ENCODE results near the gene YTHDF1. TPM values are rescaled to one million over a fixed set of nuclear protein-coding genes. Genes with fewer than 3 reads are reported as not detected.

The YTHDF1 gene
- total RNA-seq, 2 donors from 2014 or later = 64.9 to 73.2 TPM

- no peaks in the 10 kb centered on the region for H3K4me1 ChIP-seq (ENCODE audit: control insufficient read depth, insufficient read depth, low read length)
- 75 to 79% methylated on average over 33 to 50 of the region's 50 CpGs for WGBS, 2 experiments (ENCODE audit: insufficient coverage in 1 of 2, insufficient read length in 1 of 2)
- no peaks in the 10 kb centered on the region for H3K9me3 ChIP-seq (ENCODE audit: control insufficient read depth, low read length)
- TF ChIP-seq CTCF (conservative IDR thresholded peaks at IDR 0.05) = no peak
- no peaks in the 10 kb centered on the region for H3K36me3 ChIP-seq (ENCODE audit: control insufficient read depth, insufficient read depth, low read length)
- peak; percentile 79 for DNase-seq
- Mint-ChIP-seq H3K27me3 (ENCODE audit: insufficient read depth) (peaks cover 14% of the 10 kb centered on the region), H3K36me3 (ENCODE audit: low read depth) (no peaks in the 10 kb centered on the region), H3K9me3 (peaks cover 8% of the 10 kb centered on the region), H3K27ac (no peak overlapping the region), H3K4me1 (no peaks in the 10 kb centered on the region), H3K4me3 (no peak overlapping the region)
- no peak overlapping the region for H3K4me3 ChIP-seq (ENCODE audit: low read length)
- no peak overlapping the region for H3K9ac ChIP-seq (ENCODE audit: extremely low read depth, low read length, poor library complexity, severe bottlenecking)
- H3K27ac ChIP-seq (ENCODE audit: low read depth, low read length) = no peak overlapping the region
- peaks cover 1% of the 10 kb centered on the region for H3K27me3 ChIP-seq (ENCODE audit: control insufficient read depth, insufficient read depth, low read length, poor library complexity, severe bottlenecking)
Measured at GRCh38 chr20:63246490-63247288, 30.8 kb upstream of the YTHDF1 start.

GRCh38 chr20:63244468-63244867, 28.5 kb upstream of the YTHDF1 start:
- H3K4me3 ChIP-seq (ENCODE audit: low read length) = no peak overlapping the region
- no peak overlapping the region for H3K4me3 Mint-ChIP-seq
- H3K27ac ChIP-seq (ENCODE audit: low read depth, low read length) = no peak overlapping the region
- H3K9me3 Mint-ChIP-seq = no peaks in the 10 kb centered on the region
- no peaks in the 10 kb centered on the region for H3K36me3 ChIP-seq (ENCODE audit: control insufficient read depth, insufficient read depth, low read length)
- DNase-seq = no peak
- H3K27me3 ChIP-seq (ENCODE audit: control insufficient read depth, insufficient read depth, low read length, poor library complexity, severe bottlenecking) = no peaks in the 10 kb centered on the region
- H3K27ac Mint-ChIP-seq = no peak overlapping the region
- no peaks in the 10 kb centered on the region for H3K36me3 Mint-ChIP-seq (ENCODE audit: low read depth)
- no peak overlapping the region for H3K9ac ChIP-seq (ENCODE audit: extremely low read depth, low read length, poor library complexity, severe bottlenecking)
- no peaks in the 10 kb centered on the region for H3K9me3 ChIP-seq (ENCODE audit: control insufficient read depth, low read length)
- H3K4me1 ChIP-seq (ENCODE audit: control insufficient read depth, insufficient read depth, low read length) = no peaks in the 10 kb centered on the region
- H3K27me3 Mint-ChIP-seq (ENCODE audit: insufficient read depth) = peaks cover 5% of the 10 kb centered on the region
- 90 to 93% methylated on average over 7 to 10 of the region's 10 CpGs for WGBS, 2 experiments (ENCODE audit: insufficient coverage in 1 of 2, insufficient read length in 1 of 2)
- TF ChIP-seq CTCF (conservative IDR thresholded peaks at IDR 0.05) = no peak
- no peaks in the 10 kb centered on the region for H3K4me1 Mint-ChIP-seq

- no peak overlapping the region for H3K9ac ChIP-seq (ENCODE audit: extremely low read depth, low read length, poor library complexity, severe bottlenecking)
- H3K36me3 ChIP-seq (ENCODE audit: control insufficient read depth, insufficient read depth, low read length) = no peaks in the 10 kb centered on the region
- H3K27me3 ChIP-seq (ENCODE audit: control insufficient read depth, insufficient read depth, low read length, poor library complexity, severe bottlenecking) = no peaks in the 10 kb centered on the region
- no peak for DNase-seq
- H3K36me3 Mint-ChIP-seq (ENCODE audit: low read depth) = no peaks in the 10 kb centered on the region
- no peaks in the 10 kb centered on the region for H3K9me3 Mint-ChIP-seq
- 83 to 92% methylated on average over 19 to 25 of the region's 25 CpGs for WGBS, 2 experiments (ENCODE audit: insufficient coverage in 1 of 2, insufficient read length in 1 of 2)
- no peaks in the 10 kb centered on the region for H3K4me1 Mint-ChIP-seq
- no peak overlapping the region for H3K27ac Mint-ChIP-seq
- H3K4me3 ChIP-seq (ENCODE audit: low read length) = no peak overlapping the region
- no peak overlapping the region for H3K27ac ChIP-seq (ENCODE audit: low read depth, low read length)
- no peak for TF ChIP-seq CTCF (conservative IDR thresholded peaks at IDR 0.05)
- no peaks in the 10 kb centered on the region for H3K9me3 ChIP-seq (ENCODE audit: control insufficient read depth, low read length)
- peaks cover 4% of the 10 kb centered on the region for H3K27me3 Mint-ChIP-seq (ENCODE audit: insufficient read depth)
- H3K4me1 ChIP-seq (ENCODE audit: control insufficient read depth, insufficient read depth, low read length) = no peaks in the 10 kb centered on the region
- no peak overlapping the region for H3K4me3 Mint-ChIP-seq
Measured at GRCh38 chr20:63243604-63244247, 27.8 kb upstream of the YTHDF1 start.
